Right ventricle myocardium superior (tissue), 1 donor: ENCODE data around the gene MMS22L. TPM values are rescaled to one million over a fixed set of nuclear protein-coding genes. Genes with fewer than 3 reads are reported as not detected.

Experiments
- ATAC-seq: fragments of 200-7000 bp; cut with Tn5 transposase; one replicate; pipeline ENCODE4 v1.9.1; 2020; ENCODE audit warnings: mild to moderate bottlenecking; ENCODE audit not compliant: poor library complexity
- DNase-seq: peaks from one replicate; pipeline ENCODE4 v3.0.0-alpha.2; 2020
- intact Hi-C: fragments of 100-400 bp; cut with DNase I; formaldehyde crosslinking; loops from one replicate; pipeline ENCODE4 v1.11.2; 2022
- total RNA-seq: library from RNA; stranded (reverse); fragmentation: NEBNext Ultra II Directional; extraction: Animal tissue kit (Norgen Biotek cat#: 25700); gene quantifications from one replicate; pipeline ENCODE4 v1.2.1, GENCODE V29; 2021
- donor health status: DM: no; HTN: yes; CAD: no; lungs with severe emphysema.

MMS22L gene
- total RNA-seq, 1 donor from 2014 or later, result 1.9 TPM

DNA sequence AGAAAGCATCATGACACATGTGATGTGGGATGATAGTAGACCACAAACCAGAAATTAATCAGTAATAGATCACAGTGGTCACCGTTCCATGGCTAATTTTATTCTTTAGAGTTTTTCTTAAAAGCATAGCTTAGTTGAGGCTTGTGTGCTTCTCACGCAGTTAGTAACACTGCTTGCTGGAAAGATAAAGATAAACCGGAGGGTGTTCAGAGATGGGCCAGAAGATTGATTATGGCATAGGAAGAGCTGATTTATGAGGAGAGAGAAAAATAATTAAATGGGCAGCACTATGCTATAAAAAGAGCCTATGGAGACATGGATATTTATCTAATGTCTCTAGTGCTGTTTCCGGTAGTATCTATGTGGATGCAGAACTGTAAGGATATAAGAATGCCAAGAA is 173.6 kb downstream of the MMS22L start:
- ATAC-seq, result no peak
- no peak for DNase-seq
- intact Hi-C loops, result no loop called here

DNA sequence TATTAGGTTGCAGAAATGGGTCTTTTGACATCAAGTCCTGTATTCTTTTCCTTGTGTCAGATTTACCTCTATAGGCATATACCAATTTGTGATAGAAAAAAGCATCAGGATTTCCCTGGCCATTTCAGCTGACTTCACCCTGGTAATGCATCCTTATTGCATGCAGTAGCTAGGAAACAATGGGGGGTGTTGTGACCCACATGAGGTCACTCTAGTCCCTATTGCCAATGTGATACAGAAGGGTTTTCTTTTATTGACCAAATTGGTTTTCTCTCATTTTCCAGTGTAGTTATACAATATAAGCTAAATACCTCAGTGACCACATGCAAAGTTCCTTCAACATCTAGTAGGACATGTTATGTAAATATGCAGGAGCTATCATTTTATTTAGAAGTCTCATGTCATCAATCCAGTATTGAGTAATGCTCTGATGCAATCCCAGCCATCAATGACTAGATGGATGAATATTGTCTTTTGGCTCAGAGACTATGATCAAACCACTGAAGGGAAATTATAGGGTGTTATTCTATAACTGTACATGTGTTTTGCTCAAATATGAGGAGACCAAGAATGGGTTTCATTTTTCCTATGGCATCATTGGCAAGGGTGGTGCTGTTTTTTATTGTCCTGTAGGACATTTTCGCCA is 180.7 kb downstream of the MMS22L start:
- intact Hi-C loops, result no loop called here
- DNase-seq (no peak), ATAC-seq (no peak)

DNA sequence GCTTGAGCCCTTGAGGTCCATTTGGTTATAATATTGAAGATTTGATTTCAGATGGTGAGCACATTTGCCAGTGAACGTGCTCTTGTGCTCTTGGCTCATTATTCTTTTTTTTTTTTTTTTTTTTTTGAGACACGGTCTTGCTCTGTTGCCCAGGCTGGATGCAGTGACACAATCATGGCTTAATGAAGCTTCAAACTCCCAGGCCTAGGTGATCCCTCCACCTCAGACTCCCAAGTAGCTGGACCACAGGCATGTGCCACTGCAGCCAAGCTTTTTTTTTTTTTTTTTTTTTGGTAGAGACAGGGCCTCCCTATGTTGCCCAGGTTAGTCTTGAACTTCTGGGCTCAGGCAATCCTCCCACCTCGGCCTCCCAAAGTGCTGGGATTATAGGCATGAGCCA is 182.3 kb downstream of the MMS22L start:
- ATAC-seq (no peak), DNase-seq (no peak)
- intact Hi-C loops, result no loop called here

DNA sequence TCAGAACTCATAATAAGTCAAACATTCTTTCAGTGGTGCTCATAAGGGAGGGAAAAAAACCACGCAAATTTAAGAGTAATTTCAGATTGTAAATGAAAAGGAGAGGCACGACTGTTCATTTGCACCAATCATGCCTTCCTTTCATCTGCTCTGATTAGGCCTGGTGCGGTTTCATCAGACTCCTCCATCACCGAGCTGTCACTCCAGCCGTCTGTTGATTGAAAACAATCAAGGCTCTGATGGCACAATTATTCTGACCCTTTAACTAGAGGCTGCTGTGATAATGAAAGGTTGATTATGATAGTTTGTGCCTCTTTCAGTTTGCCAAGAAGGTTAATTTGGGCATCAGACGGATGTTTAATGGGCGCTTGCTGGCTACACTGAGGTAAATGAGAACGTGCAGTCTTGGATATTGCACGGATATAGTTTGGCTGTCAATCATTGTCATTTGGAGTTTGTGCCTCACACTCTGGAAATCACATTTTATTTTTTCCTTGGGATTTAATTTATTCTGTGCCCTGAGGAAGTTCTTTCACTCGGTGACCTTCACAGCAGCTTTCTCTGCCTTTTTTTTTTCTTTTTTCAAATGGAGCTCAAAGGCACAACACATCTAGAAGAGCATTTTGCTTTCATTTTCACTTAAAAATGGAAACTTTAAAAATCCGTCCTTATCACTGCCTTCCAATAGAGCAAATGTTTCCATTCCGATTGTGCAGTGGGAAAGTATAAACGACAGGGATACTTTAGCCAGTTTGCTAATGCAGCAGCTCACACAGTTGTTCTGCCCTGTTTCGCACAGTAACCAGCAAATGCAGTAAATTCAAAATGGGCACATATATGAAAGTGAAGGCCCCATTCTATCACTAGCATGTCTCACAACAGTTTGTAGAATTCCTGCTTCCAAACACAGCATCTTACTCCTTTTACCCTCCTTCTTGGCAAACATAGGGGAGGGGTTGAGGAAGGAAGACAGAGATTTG is 185.7 kb downstream of the MMS22L start:
- no peak for ATAC-seq
- intact Hi-C loops, result no loop called here
- no peak for DNase-seq

DNA sequence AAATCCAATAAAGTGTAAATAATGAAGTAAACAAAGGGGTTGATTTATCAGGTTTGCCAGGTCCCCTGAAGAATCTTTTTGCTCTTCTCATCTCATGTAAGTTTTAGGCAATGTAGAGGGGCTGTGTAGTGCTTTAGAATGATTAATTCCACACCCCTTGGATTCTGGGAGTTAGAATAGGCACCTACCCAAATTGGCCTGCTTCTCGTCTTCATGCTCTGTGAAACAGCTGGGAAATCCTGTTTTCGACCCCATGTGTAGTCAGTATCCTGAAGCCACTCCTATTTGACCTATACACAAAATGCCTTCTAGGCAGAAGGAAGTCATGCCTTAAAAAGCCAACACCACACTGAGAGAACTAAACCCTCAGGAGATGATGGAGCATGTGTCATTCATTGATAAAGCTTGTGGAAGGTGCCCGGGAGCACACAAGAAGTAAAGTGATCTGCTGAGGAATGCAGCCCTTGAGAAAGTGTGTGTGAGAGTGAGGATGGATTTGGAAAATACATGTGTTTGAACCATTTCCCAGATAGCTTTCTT is 187.6 kb downstream of the MMS22L start:
- intact Hi-C loops, result no loop called here
- DNase-seq (no peak), ATAC-seq (no peak)

DNA sequence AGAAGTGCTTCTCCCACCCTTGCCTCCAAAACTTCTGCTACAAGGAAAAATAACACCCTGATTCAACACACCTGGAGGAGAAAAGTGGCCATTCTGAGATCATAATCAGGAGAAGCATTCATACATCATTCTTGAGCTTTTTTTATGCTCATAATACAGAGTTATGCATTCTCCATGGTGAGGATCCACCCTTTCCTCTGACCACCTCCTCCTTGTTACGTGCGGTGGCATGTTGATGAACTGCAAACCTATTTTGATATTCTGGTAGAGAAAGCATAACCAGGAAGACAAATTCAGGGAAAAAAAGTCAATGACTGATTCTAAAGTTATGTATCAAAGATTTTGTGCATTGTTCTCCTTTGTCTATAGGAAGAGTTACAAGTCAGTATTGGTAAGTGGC is 188.6 kb downstream of the MMS22L start:
- DNase-seq (no peak), ATAC-seq (no peak)
- intact Hi-C loops, result no loop called here

DNA sequence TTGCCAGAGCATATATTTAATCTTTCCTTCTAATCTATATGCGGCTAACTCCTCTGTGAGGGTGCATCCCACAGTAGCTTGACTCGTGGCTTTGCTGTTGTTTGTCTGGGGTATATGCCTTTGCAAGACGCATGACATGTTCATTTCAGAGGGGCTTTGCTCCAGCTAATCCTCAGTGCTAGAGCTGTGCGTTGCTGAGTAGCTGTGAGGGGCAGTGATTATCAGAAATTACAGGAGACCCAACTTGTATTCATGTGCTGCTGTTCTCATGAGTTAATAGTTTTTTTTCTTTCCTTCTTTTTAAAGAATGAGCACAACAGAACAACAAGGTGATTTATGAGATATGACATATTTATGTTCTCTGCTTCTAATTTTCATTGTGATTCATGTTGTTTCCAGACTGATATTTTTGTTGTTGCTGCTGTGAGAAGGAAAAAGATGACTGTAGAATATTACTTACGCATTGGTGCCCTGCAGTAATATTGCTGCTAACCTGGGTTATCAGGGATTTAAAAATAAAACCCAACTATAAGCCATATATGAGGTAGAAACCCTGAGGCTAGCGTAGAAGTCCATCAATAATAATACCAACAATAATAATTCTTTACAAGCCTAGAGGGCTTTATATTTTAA is 190.2 kb downstream of the MMS22L start:
- ATAC-seq (no peak), DNase-seq (no peak)
- intact Hi-C loops, result no loop called here
